ENCODE measurements around the gene ARHGEF16. TPM values are rescaled to one million over a fixed set of nuclear protein-coding genes. Genes with fewer than 3 reads are reported as not detected.

ARHGEF16 gene
- total and polyA plus RNA-seq, 9 donors, result 0.13 to 8.4 (median 1.7) TPM

GRCh38 chr1:3444736-3445135, 9.7 kb upstream of the ARHGEF16 start:
- peak in 1 of 5 donors; percentile 8 for DNase-seq
- TF ChIP-seq EP300 (IDR thresholded peaks at IDR 0.05), result no peak
- no peak for TF ChIP-seq POLR2A (IDR thresholded peaks at IDR 0.05)
- no peak for TF ChIP-seq CTCF (IDR thresholded peaks at IDR 0.05)
- WGBS, 3 donors, result 59 to 63% (median 60%) methylated on average over 10 of the region's 10 CpGs
- no peaks in the 10 kb centered on the region for H3K27me3 ChIP-seq
- H3K9me3 ChIP-seq, result no peaks in the 10 kb centered on the region
- no peaks in the 10 kb centered on the region for H3K4me1 ChIP-seq (ENCODE audit: insufficient read depth)
- H3K4me3 ChIP-seq, result no peak overlapping the region
- H3K36me3 ChIP-seq, result no peaks in the 10 kb centered on the region
- no peak overlapping the region for H3K27ac ChIP-seq
- intact Hi-C loops (cut with DNase I), result no loop called here

- Histone ChIP-seq H3K9me3 (no peaks in the 10 kb centered on the region), H3K27ac (no peak overlapping the region), H3K4me1 (ENCODE audit: insufficient read depth) (peaks cover 3% of the 10 kb centered on the region), H3K4me3 (no peak overlapping the region), H3K36me3 (no peaks in the 10 kb centered on the region), H3K27me3 (no peaks in the 10 kb centered on the region)
- TF ChIP-seq POLR2A (IDR thresholded peaks at IDR 0.05) (no peak), EP300 (IDR thresholded peaks at IDR 0.05) (no peak), CTCF (IDR thresholded peaks at IDR 0.05) (no peak)
- intact Hi-C loops (cut with DNase I), result loop anchor here in 1 of 4 donors (10.0 kb wide), 1 partner anchor 274 kb away; no protein-coding TSS in a partner anchor
- WGBS, 3 donors, result 81 to 85% (median 82%) methylated on average over 9 of the region's 9 CpGs
- DNase-seq, result peak in 1 of 5 donors; percentile 1
These were observed 4.1 kb upstream of the ARHGEF16 start for GRCh38 chr1:3450202-3450863.

DNA sequence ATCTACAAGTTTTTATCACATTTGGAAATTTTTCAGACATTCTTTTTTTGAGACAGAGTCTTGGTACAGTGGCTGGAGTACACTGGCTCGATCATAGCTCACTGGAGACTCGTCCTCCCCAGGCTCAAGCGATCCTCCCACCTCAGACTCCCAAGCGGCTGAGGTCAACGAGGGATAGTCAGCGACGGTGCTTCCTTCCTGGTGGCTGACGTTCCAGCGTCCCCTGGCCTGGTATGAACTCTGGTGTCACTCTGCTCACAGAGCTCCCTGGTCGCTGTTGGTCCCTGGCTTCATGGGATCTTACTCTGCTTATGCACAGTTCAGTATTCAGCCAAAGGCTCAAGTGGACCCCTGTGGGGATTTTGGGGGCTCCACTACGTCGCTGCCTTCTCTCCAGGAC, 3.5 kb upstream of the ARHGEF16 start:
- TF ChIP-seq CTCF (IDR thresholded peaks at IDR 0.05) (no peak), POLR2A (IDR thresholded peaks at IDR 0.05) (no peak), EP300 (IDR thresholded peaks at IDR 0.05) (no peak)
- no peaks in the 10 kb centered on the region for H3K27me3 ChIP-seq
- DNase-seq, result peak in 1 of 5 donors; percentile 2
- intact Hi-C loops (cut with DNase I), result loop anchor here in 1 of 4 donors (10.0 kb wide), 1 partner anchor 274 kb away; no protein-coding TSS in a partner anchor
- no peaks in the 10 kb centered on the region for H3K36me3 ChIP-seq
- peaks cover 3% of the 10 kb centered on the region for H3K4me1 ChIP-seq (ENCODE audit: insufficient read depth)
- no peaks in the 10 kb centered on the region for H3K9me3 ChIP-seq
- H3K27ac ChIP-seq, result no peak overlapping the region
- 73 to 77% (median 75%) methylated on average over 12 of the region's 12 CpGs for WGBS, 3 donors
- H3K4me3 ChIP-seq, result no peak overlapping the region

- peak in 1 of 5 donors; percentile 26 for DNase-seq
- Histone ChIP-seq H3K4me3 (no peak overlapping the region), H3K27me3 (no peaks in the 10 kb centered on the region), H3K4me1 (ENCODE audit: insufficient read depth) (peaks cover 3% of the 10 kb centered on the region), H3K36me3 (no peaks in the 10 kb centered on the region), H3K27ac (no peak overlapping the region), H3K9me3 (no peaks in the 10 kb centered on the region)
- TF ChIP-seq CTCF (IDR thresholded peaks at IDR 0.05) (no peak), POLR2A (IDR thresholded peaks at IDR 0.05) (no peak), EP300 (IDR thresholded peaks at IDR 0.05) (no peak)
- WGBS, 3 donors, result 59 to 69% (median 60%) methylated on average over 20 to 23 of the region's 23 CpGs
- intact Hi-C loops (cut with DNase I), result loop anchor here in 1 of 4 donors (10.0 kb wide), 1 partner anchor 273 kb away; no protein-coding TSS in a partner anchor
These were observed 2.2 kb upstream of the ARHGEF16 start for GRCh38 chr1:3451994-3452865.
